ENCODE measurements around the gene WDFY4.

DNA sequence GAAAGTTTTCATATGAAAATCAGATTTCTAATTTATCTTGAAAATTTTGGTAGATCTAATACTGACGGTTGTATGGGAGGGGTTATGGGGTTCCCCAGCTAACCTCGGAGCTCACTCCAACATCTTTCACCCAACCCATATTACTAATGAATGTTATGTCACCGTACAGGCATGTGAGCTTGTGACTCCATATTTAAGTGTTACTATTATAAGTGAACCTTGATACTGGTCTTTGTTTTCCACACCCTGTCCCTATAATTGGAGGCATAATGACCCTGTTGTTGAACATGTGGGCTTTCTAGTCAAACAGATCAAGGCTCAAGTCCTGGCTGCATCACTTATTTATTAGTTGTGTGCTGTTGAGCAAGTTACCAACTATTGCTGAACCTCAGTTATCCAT lies 27.2 kb downstream of the WDFY4 start:
- TF ChIP-seq, protein P1, sequence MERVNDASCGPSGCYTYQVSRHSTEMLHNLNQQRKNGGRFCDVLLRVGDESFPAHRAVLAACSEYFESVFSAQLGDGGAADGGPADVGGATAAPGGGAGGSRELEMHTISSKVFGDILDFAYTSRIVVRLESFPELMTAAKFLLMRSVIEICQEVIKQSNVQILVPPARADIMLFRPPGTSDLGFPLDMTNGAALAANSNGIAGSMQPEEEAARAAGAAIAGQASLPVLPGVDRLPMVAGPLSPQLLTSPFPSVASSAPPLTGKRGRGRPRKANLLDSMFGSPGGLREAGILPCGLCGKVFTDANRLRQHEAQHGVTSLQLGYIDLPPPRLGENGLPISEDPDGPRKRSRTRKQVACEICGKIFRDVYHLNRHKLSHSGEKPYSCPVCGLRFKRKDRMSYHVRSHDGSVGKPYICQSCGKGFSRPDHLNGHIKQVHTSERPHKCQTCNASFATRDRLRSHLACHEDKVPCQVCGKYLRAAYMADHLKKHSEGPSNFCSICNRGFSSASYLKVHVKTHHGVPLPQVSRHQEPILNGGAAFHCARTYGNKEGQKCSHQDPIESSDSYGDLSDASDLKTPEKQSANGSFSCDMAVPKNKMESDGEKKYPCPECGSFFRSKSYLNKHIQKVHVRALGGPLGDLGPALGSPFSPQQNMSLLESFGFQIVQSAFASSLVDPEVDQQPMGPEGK (CRISPR knock-in tag; IDR thresholded peaks at IDR 0.05; ENCODE audit: borderline replicate concordance) = no peak
- TF ChIP-seq ZFP30 (CRISPR knock-in tag; IDR thresholded peaks at IDR 0.05) = no peak
- no peak for TF ChIP-seq PPARA (CRISPR knock-in tag; IDR thresholded peaks at IDR 0.05; ENCODE audit: borderline replicate concordance)
- no peak for TF ChIP-seq ZC3H10 (CRISPR knock-in tag; IDR thresholded peaks at IDR 0.05)
- TF ChIP-seq, protein P2, sequence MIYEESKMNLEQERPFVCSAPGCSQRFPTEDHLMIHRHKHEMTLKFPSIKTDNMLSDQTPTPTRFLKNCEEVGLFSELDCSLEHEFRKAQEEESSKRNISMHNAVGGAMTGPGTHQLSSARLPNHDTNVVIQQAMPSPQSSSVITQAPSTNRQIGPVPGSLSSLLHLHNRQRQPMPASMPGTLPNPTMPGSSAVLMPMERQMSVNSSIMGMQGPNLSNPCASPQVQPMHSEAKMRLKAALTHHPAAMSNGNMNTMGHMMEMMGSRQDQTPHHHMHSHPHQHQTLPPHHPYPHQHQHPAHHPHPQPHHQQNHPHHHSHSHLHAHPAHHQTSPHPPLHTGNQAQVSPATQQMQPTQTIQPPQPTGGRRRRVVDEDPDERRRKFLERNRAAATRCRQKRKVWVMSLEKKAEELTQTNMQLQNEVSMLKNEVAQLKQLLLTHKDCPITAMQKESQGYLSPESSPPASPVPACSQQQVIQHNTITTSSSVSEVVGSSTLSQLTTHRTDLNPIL (CRISPR knock-in tag; IDR thresholded peaks at IDR 0.05; ENCODE audit: low read depth) = no peak
